ENCODE data around the gene SEMA3C. TPM values are rescaled to one million over a fixed set of nuclear protein-coding genes. Genes with fewer than 3 reads are reported as not detected.
A peak's percentile ranks its signal among the peaks of the same experiment; 100 is the strongest.

SEMA3C gene
- total and polyA plus RNA-seq, 2 experiments from 2014 or later, result 34.8 to 134 TPM

GRCh38 chr7:80725181-80725611, 193.7 kb downstream of the SEMA3C start:
- H3K9me2 ChIP-seq (replicated peaks; ENCODE audit: insufficient read depth), result no peaks in the 10 kb centered on the region
- H3K27ac ChIP-seq, result peak overlapping the region; percentile 72
- H4K20me1 ChIP-seq (ENCODE audit: insufficient read depth, poor library complexity, severe bottlenecking), result no peaks in the 10 kb centered on the region
- 84% methylated on average over 4 of the region's 4 CpGs for WGBS (ENCODE audit: low lambda C conversion rate, missing lambda C conversion rate)
- TF ChIP-seq CTCF (IDR thresholded peaks at IDR 0.05; ENCODE audit: poor library complexity), result no peak
- TF ChIP-seq EZH2phosphoT487 (IDR thresholded peaks at IDR 0.05; ENCODE audit: low read depth, severe bottlenecking, unreplicated experiment), result no peak
- TF ChIP-seq EZH2 (IDR thresholded peaks at IDR 0.05; ENCODE audit: borderline replicate concordance), result no peak
- no peaks in the 10 kb centered on the region for H3K79me2 ChIP-seq
- no peak overlapping the region for H3K4me3 ChIP-seq
- peaks cover 31% of the 10 kb centered on the region for H3K4me1 ChIP-seq (ENCODE audit: insufficient read depth)
- H3K4me2 ChIP-seq, result no peak overlapping the region
- no peak overlapping the region for H2AFZ ChIP-seq
- no peak for DNase-seq (ENCODE audit: low spot score)
- no peaks in the 10 kb centered on the region for H3K9me3 ChIP-seq (ENCODE audit: low read depth)
- no peaks in the 10 kb centered on the region for H3K36me3 ChIP-seq (replicated peaks; ENCODE audit: insufficient read depth, low read depth)
- H3K27me3 ChIP-seq, result no peaks in the 10 kb centered on the region

- Histone ChIP-seq H3K4me3 (no peak overlapping the region), H3K9me3 (ENCODE audit: low read depth) (no peaks in the 10 kb centered on the region), H3K27me3 (no peaks in the 10 kb centered on the region), H2AFZ (no peak overlapping the region), H3K9me2 (replicated peaks; ENCODE audit: insufficient read depth) (no peaks in the 10 kb centered on the region), H3K79me2 (no peaks in the 10 kb centered on the region), H3K4me1 (ENCODE audit: insufficient read depth) (peaks cover 31% of the 10 kb centered on the region), H3K4me2 (peak overlapping the region; percentile 44), H3K27ac (peak overlapping the region; percentile 72), H4K20me1 (ENCODE audit: insufficient read depth, poor library complexity, severe bottlenecking) (no peaks in the 10 kb centered on the region), H3K36me3 (replicated peaks; ENCODE audit: insufficient read depth, low read depth) (no peaks in the 10 kb centered on the region)
- DNase-seq (ENCODE audit: low spot score), result peak; percentile 18
- 58% methylated on average over 4 of the region's 4 CpGs for WGBS (ENCODE audit: low lambda C conversion rate, missing lambda C conversion rate)
- TF ChIP-seq EZH2phosphoT487 (IDR thresholded peaks at IDR 0.05; ENCODE audit: low read depth, severe bottlenecking, unreplicated experiment) (no peak), EZH2 (IDR thresholded peaks at IDR 0.05; ENCODE audit: borderline replicate concordance) (no peak), CTCF (IDR thresholded peaks at IDR 0.05; ENCODE audit: poor library complexity) (no peak)
Measured at GRCh38 chr7:80724249-80724871, 194.5 kb downstream of the SEMA3C start.

- Histone ChIP-seq H2AFZ (no peak overlapping the region), H3K4me3 (no peak overlapping the region), H3K9me2 (replicated peaks; ENCODE audit: insufficient read depth) (no peaks in the 10 kb centered on the region), H3K79me2 (no peaks in the 10 kb centered on the region), H3K36me3 (replicated peaks; ENCODE audit: insufficient read depth, low read depth) (no peaks in the 10 kb centered on the region), H3K9me3 (ENCODE audit: low read depth) (no peaks in the 10 kb centered on the region), H3K27ac (peak overlapping the region; percentile 84), H3K27me3 (no peaks in the 10 kb centered on the region), H3K4me1 (ENCODE audit: insufficient read depth) (peaks cover 31% of the 10 kb centered on the region), H4K20me1 (ENCODE audit: insufficient read depth, poor library complexity, severe bottlenecking) (no peaks in the 10 kb centered on the region), H3K4me2 (peak overlapping the region; percentile 45)
- WGBS (ENCODE audit: low lambda C conversion rate, missing lambda C conversion rate), result 38% methylated on average over 3 of the region's 3 CpGs
- peak; percentile 82 for DNase-seq (ENCODE audit: low spot score)
- TF ChIP-seq EZH2 (IDR thresholded peaks at IDR 0.05; ENCODE audit: borderline replicate concordance), result no peak
- no peak for TF ChIP-seq CTCF (IDR thresholded peaks at IDR 0.05; ENCODE audit: poor library complexity)
- TF ChIP-seq EZH2phosphoT487 (IDR thresholded peaks at IDR 0.05; ENCODE audit: low read depth, severe bottlenecking, unreplicated experiment), result no peak
Measured at GRCh38 chr7:80722616-80723195, 196.1 kb downstream of the SEMA3C start.
